Neural cell (in vitro differentiated cells): ENCODE measurements around the gene IFNA13. TPM values are rescaled to one million over a fixed set of nuclear protein-coding genes. Genes with fewer than 3 reads are reported as not detected.

Experiments
- H2AFZ ChIP-seq: fragments of 200-600, 300-800 bp; sonication (generic), shearing (Covaris generic); 2 replicates; pipeline ENCODE4 v1.6.0; 2014; ENCODE audit warnings: low read depth, mild to moderate bottlenecking, antibody characterized with exemption, low read length, moderate library complexity
- H3F3A ChIP-seq: fragments of 200-600 bp; shearing (Covaris generic); 2 replicates; pipeline ENCODE4 v1.6.1; 2016; ENCODE audit warnings: mild to moderate bottlenecking, moderate library complexity, mixed read lengths, antibody characterized with exemption, low read length; ENCODE audit not compliant: insufficient read depth, poor library complexity, severe bottlenecking
- H3K27ac ChIP-seq: fragments of 200-600, 300-800 bp; sonication (generic), shearing (Covaris generic); 2 replicates; pipeline ENCODE4 v1.5.1; 2014; ENCODE audit warnings: mild to moderate bottlenecking, low read length, moderate library complexity
- H3K27me3 ChIP-seq: fragments of 300-800, 200-600 bp; sonication (generic), shearing (Covaris generic); 2 replicates; pipeline ENCODE4 v1.6.0; 2014; ENCODE audit warnings: mild to moderate bottlenecking, low read depth, low read length, moderate library complexity; ENCODE audit not compliant: insufficient read depth
- H3K36me3 ChIP-seq: fragments of 300-800, 200-600 bp; sonication (generic), shearing (Covaris generic); 2 replicates; pipeline ENCODE4 v1.5.1; 2014; ENCODE audit warnings: mild to moderate bottlenecking, antibody characterized with exemption, low read length, moderate library complexity; ENCODE audit not compliant: insufficient read depth
- H3K4me2 ChIP-seq: fragments of 300-800, 200-600 bp; sonication (generic), shearing (Covaris generic); 2 replicates; pipeline ENCODE4 v1.6.0; 2014; ENCODE audit warnings: mild to moderate bottlenecking, low read length
- H3K4me3 ChIP-seq: fragments of 300-800, 200-600 bp; sonication (generic), shearing (Covaris generic); 2 replicates; pipeline ENCODE4 v1.5.1; 2014; ENCODE audit warnings: mild to moderate bottlenecking, low read length, moderate library complexity
- H3K79me2 ChIP-seq: fragments of 200-600 bp; shearing (Covaris generic); replicated peaks from 2 replicates; pipeline ENCODE4 v1.6.0; 2014; ENCODE audit warnings: mild to moderate bottlenecking, low read length, moderate library complexity; ENCODE audit not compliant: insufficient read depth
- H3K9ac ChIP-seq: fragments of 300-800, 200-600 bp; sonication (generic), shearing (Covaris generic); 2 replicates; pipeline ENCODE4 v1.6.1; 2016; ENCODE audit warnings: mild to moderate bottlenecking, low read length, mixed read lengths
- H3K9me2 ChIP-seq: fragments of 200-600 bp; shearing (Covaris generic); 2 replicates; pipeline ENCODE4 v1.6.1; 2016; ENCODE audit warnings: mild to moderate bottlenecking, low read length, mixed read lengths; ENCODE audit not compliant: insufficient read depth
- H3K9me3 ChIP-seq: fragments of 200-600, 300-800 bp; sonication (generic), shearing (Covaris generic); 2 replicates; pipeline ENCODE4 v1.6.1; 2016; ENCODE audit warnings: mild to moderate bottlenecking, mixed run types, low read length, moderate library complexity, mixed read lengths
- H4K20me1 ChIP-seq: fragments of 200-600 bp; shearing (Covaris generic); 2 replicates; pipeline ENCODE4 v1.6.1; 2016; ENCODE audit warnings: mild to moderate bottlenecking, mixed run types; ENCODE audit not compliant: insufficient read depth
- EZH2 ChIP-seq: fragments of 200-600, 300-800 bp; shearing (Covaris generic), sonication (generic); IDR thresholded peaks from 2 replicates; pipeline ENCODE4 v1.6.1; 2014; ENCODE audit warnings: antibody characterized with exemption, low read length, borderline replicate concordance, mild to moderate bottlenecking; ENCODE audit not compliant: insufficient read depth, poor library complexity, severe bottlenecking
- MXI1 ChIP-seq: fragments of 450-650 bp; conservative IDR thresholded peaks from 2 replicates; pipeline ENCODE4 v1.6.1; 2014; ENCODE audit warnings: antibody characterized with exemption, mild to moderate bottlenecking; ENCODE audit not compliant: poor library complexity, severe bottlenecking
- POLR2AphosphoS5 ChIP-seq: IDR thresholded peaks from 2 replicates; pipeline ENCODE4 v1.6.1; 2012
- RAD21 ChIP-seq: fragments of 450-650 bp; conservative IDR thresholded peaks from 2 replicates; pipeline ENCODE4 v1.6.1; 2014; ENCODE audit warnings: antibody characterized with exemption, mild to moderate bottlenecking, moderate library complexity
- SMC3 ChIP-seq: fragments of 450-650 bp; conservative IDR thresholded peaks from 2 replicates; pipeline ENCODE4 v1.6.1; 2014; ENCODE audit warnings: antibody characterized with exemption, mild to moderate bottlenecking, moderate library complexity; ENCODE audit not compliant: poor library complexity
- TAF1 ChIP-seq: IDR thresholded peaks from 2 replicates; pipeline ENCODE4 v1.6.1; 2012; ENCODE audit warnings: low read depth
- polyA plus RNA-seq: library from polyadenylated mRNA; depleted of rRNA; stranded (reverse); fragments of >200 nt; gene quantifications from 2 replicates; pipeline ENCODE4 v1.2.3, GENCODE V29; 2014
- TF ChIP-seq, protein P1 (sequence below): fragments of 450-650 bp; IDR thresholded peaks from 2 replicates; pipeline ENCODE4 v1.5.1; 2014; ENCODE audit warnings: antibody characterized with exemption, mild to moderate bottlenecking, moderate library complexity; ENCODE audit not compliant: poor library complexity, severe bottlenecking

IFNA13 gene
- polyA plus RNA-seq, 1 donor from 2014 or later: not detected

DNA sequence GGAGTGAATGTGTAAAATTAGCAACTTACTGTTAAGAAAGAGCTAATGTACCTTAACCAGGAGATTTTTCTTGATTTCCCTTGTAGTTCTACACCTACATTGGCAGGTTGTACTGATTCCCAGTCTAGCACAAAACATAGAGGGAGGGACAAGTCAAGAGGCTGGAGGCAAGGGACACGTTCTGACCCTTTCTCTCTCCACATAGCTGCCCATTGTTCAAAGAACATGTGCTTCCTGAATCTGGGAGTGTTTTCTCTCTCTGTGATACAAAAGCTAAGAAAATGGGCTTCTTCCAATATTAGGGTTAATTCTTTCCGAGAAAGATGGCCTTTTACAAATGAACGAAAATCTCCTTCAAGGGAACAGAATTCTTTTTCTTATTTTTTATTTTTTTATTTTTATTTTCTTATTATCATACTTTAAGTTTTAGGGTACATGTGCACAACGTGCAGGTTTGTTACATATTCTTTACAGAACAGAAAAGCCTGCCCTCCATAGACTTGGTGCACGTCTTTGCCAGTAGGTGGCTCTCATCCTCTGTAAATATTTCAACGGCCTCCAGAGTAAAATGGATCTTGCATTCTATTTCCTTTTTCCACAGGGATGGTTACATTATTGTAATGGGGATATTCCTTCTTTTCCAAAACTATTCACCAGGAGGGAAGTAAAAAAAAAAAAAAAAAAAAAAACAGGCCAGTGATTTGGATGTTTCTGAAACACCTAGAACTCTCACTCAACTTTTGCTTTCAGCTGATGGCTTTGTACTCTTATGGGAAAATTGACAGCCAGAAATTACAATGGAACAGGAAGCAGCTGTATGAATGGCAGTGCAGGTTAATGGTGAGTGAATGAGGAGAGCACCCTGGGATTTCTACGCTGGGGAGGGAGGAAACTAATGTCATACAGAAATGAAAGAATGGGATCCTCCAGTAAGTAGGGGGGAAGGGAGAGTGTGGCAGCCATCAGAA is 49.6 kb downstream of the IFNA13 start:
- Histone ChIP-seq H3K27ac (peak overlapping the region; percentile 43), H3K9ac (no peak overlapping the region), H3K79me2 (no peaks in the 10 kb centered on the region), H3K27me3 (no peaks in the 10 kb centered on the region), H3K4me2 (peak overlapping the region; percentile 9), H3F3A (no peaks in the 10 kb centered on the region), H4K20me1 (no peaks in the 10 kb centered on the region), H3K36me3 (no peaks in the 10 kb centered on the region), H3K9me3 (no peaks in the 10 kb centered on the region), H3K9me2 (no peaks in the 10 kb centered on the region), H2AFZ (no peak overlapping the region), H3K4me3 (no peak overlapping the region)
- no peak for TF ChIP-seq EZH2
- peak; percentile 21 for TF ChIP-seq POLR2AphosphoS5
- TF ChIP-seq RAD21: peak; percentile 76
- TF ChIP-seq, protein P1, sequence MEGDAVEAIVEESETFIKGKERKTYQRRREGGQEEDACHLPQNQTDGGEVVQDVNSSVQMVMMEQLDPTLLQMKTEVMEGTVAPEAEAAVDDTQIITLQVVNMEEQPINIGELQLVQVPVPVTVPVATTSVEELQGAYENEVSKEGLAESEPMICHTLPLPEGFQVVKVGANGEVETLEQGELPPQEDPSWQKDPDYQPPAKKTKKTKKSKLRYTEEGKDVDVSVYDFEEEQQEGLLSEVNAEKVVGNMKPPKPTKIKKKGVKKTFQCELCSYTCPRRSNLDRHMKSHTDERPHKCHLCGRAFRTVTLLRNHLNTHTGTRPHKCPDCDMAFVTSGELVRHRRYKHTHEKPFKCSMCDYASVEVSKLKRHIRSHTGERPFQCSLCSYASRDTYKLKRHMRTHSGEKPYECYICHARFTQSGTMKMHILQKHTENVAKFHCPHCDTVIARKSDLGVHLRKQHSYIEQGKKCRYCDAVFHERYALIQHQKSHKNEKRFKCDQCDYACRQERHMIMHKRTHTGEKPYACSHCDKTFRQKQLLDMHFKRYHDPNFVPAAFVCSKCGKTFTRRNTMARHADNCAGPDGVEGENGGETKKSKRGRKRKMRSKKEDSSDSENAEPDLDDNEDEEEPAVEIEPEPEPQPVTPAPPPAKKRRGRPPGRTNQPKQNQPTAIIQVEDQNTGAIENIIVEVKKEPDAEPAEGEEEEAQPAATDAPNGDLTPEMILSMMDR: peak; percentile 80
- TF ChIP-seq SMC3: peak; percentile 72
- TF ChIP-seq TAF1: no peak
- peak; percentile 24 for TF ChIP-seq MXI1

Other genes starting within 250 kb of the IFNA13 start
- gene IFNW1, start 226.2 kb downstream of the IFNA13 start, polyA plus RNA-seq: not detected in 2 replicates
- not detected in 2 replicates for gene IFNA21, start 201.4 kb downstream of the IFNA13 start, polyA plus RNA-seq
- not detected in 2 replicates for gene IFNA4, start 180.5 kb downstream of the IFNA13 start, polyA plus RNA-seq
- not detected in 2 replicates for gene IFNA7, start 165.9 kb downstream of the IFNA13 start, polyA plus RNA-seq
- not detected in 2 replicates for gene IFNA10, start 160.9 kb downstream of the IFNA13 start, polyA plus RNA-seq
- not detected in 2 replicates for gene IFNA16, start 150.7 kb downstream of the IFNA13 start, polyA plus RNA-seq
- gene IFNA17, start 139.8 kb downstream of the IFNA13 start, polyA plus RNA-seq: not detected in 2 replicates
- gene IFNA14, start 128.1 kb downstream of the IFNA13 start, polyA plus RNA-seq: not detected in 2 replicates
- gene IFNA5, start 62.7 kb downstream of the IFNA13 start, polyA plus RNA-seq: not detected in 2 replicates
- 39.6 and 40.9 TPM in 2 replicates for gene KLHL9, start 32.7 kb downstream of the IFNA13 start, polyA plus RNA-seq
- gene IFNA6, start 17.2 kb downstream of the IFNA13 start, polyA plus RNA-seq: not detected in 2 replicates
- not detected in 2 replicates for gene IFNA2, start 17.3 kb upstream of the IFNA13 start, polyA plus RNA-seq
- not detected in 2 replicates for gene IFNA8, start 41.1 kb upstream of the IFNA13 start, polyA plus RNA-seq
- not detected in 2 replicates for gene IFNA1, start 72.4 kb upstream of the IFNA13 start, polyA plus RNA-seq
- not detected in 2 replicates for gene IFNE, start 114.3 kb upstream of the IFNA13 start, polyA plus RNA-seq